ENCODE measurements around the gene KIF19. TPM values are rescaled to one million over a fixed set of nuclear protein-coding genes. Genes with fewer than 3 reads are reported as not detected.

KIF19 gene
- total RNA-seq, 1 donor from 2014 or later = not detected

DNA sequence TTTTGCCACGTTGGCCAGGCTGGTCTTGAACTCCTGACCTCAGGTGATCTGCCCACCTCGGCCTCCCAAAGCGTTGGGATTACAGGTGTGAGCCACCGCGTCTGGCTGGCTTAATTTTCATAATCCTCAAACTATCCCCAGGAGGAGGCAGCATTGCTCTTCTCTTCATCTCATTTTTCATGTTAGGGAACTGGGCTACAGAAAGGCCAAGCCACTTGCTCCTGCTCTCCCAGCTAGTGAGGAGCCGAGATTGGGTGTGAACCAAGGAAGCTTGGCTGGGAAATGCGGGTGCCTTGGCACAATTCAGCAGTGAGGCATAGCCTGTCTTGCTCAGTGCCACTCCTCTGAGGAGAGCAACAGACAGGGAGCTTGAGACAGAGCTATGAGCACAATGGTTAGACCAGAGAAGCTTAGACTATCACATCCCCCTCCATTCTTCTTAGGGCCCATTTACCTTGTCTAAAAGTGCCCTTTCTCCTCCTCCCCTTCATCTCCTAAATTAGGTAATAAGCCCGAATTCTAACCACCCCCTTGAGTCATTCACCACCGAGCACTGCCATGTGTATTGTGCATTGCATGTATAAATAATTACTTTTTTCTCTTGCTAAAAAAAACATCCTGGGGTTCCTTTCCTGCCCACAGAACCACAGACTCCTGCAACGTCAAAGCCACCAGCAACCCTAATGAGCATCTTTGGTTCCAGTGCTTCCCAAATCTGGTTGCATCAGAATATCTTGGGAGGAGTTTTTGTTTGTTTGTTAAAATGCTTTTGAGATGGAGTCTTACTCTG is 20.0 kb upstream of the KIF19 start:
- DNase-seq (ENCODE audit: low read depth) = peak; percentile 29
- no peak for TF ChIP-seq CTCF (IDR thresholded peaks at IDR 0.05; ENCODE audit: insufficient read depth, low read length, severe bottlenecking)
- Histone ChIP-seq H3K27me3 (ENCODE audit: control insufficient read depth, insufficient read depth, low read length) (no peaks in the 10 kb centered on the region), H3K36me3 (ENCODE audit: control insufficient read depth, insufficient read depth, low read length) (no peaks in the 10 kb centered on the region), H3K4me3 (ENCODE audit: low read depth, low read length) (no peak overlapping the region)
- no peak for FAIRE-seq

GRCh38 chr17:74307984-74308773 is 17.8 kb upstream of the KIF19 start:
- no peak for DNase-seq (ENCODE audit: low read depth)
- FAIRE-seq = no peak
- TF ChIP-seq CTCF (IDR thresholded peaks at IDR 0.05; ENCODE audit: insufficient read depth, low read length, severe bottlenecking) = no peak
- Histone ChIP-seq H3K4me3 (ENCODE audit: low read depth, low read length) (no peak overlapping the region), H3K27me3 (ENCODE audit: control insufficient read depth, insufficient read depth, low read length) (no peaks in the 10 kb centered on the region), H3K36me3 (ENCODE audit: control insufficient read depth, insufficient read depth, low read length) (no peaks in the 10 kb centered on the region)

DNA sequence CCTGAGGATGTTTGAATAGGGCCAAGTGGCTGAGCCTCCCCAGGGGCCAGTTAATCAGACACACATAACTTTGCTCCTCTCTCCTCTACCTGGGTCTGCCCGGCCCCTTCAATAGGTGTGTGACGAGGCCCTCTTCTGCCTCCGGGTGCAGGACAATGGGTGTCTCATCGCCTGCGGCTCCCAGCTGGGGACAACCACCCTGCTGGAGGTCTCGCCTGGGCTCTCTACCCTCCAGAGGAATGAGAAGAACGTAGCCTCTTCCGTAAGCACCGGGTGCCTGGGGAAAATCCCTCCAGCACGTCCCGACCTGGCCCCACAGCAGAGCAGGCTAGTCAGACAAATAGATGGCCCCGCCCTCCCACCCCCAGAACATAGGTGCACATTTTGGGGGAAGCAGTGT is 16.1 kb upstream of the KIF19 start:
- Histone ChIP-seq H3K27me3 (ENCODE audit: control insufficient read depth, insufficient read depth, low read length) (no peaks in the 10 kb centered on the region), H3K4me3 (ENCODE audit: low read depth, low read length) (no peak overlapping the region), H3K36me3 (ENCODE audit: control insufficient read depth, insufficient read depth, low read length) (no peaks in the 10 kb centered on the region)
- FAIRE-seq (no peak), DNase-seq (ENCODE audit: low read depth) (peak; percentile 25)
- TF ChIP-seq CTCF (IDR thresholded peaks at IDR 0.05; ENCODE audit: insufficient read depth, low read length, severe bottlenecking) = no peak

DNA sequence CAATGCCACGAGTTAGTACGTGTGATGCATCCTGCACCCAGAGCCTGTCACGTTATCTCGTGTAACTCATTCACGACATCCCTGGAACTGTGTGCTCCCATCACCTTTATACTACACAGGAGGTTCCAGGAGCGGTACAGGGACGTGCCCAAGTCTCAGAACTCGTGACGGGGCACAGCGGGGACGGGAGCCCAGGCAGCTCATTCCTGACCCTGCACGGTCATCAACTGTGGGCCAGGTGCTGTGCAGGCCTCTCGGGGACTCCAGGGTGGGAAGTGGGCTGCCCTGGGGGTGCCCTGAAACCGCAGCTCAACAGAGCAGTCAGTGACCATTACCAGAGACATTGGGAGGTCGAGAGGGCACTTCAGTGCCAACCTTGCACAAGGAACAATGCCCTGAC is 11.1 kb upstream of the KIF19 start:
- Histone ChIP-seq H3K36me3 (ENCODE audit: control insufficient read depth, insufficient read depth, low read length) (no peaks in the 10 kb centered on the region), H3K27me3 (ENCODE audit: control insufficient read depth, insufficient read depth, low read length) (no peaks in the 10 kb centered on the region), H3K4me3 (ENCODE audit: low read depth, low read length) (no peak overlapping the region)
- TF ChIP-seq CTCF (IDR thresholded peaks at IDR 0.05; ENCODE audit: insufficient read depth, low read length, severe bottlenecking) = no peak
- no peak for DNase-seq (ENCODE audit: low read depth)
- no peak for FAIRE-seq

DNA sequence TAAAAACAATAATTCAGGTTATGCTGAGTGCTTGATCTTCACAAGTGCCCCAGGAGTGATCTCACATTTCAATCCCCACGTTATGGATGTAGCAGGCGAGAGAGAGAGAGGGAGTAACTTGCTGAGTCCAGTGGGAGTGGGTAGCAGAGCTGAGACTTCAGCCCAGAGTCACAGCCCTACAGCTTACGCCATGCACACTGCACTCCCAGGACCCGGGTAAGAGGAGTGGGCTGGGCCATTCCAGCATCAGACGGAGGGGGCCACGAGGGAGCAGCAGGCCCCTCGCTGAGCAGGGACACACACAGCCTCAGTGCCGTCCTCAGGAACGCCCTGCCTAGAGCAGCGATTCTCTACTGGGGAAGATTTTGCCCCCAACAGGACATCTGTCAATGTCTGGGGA is 9.8 kb upstream of the KIF19 start:
- Histone ChIP-seq H3K27me3 (ENCODE audit: control insufficient read depth, insufficient read depth, low read length) (no peaks in the 10 kb centered on the region), H3K36me3 (ENCODE audit: control insufficient read depth, insufficient read depth, low read length) (no peaks in the 10 kb centered on the region), H3K4me3 (ENCODE audit: low read depth, low read length) (no peak overlapping the region)
- no peak for DNase-seq (ENCODE audit: low read depth)
- no peak for FAIRE-seq
- TF ChIP-seq CTCF (IDR thresholded peaks at IDR 0.05; ENCODE audit: insufficient read depth, low read length, severe bottlenecking) = no peak
